Measurements from ENCODE around the gene PSME3IP1.

The PSME3IP1 gene

GRCh38 chr16:57133031-57133430 is 52.8 kb downstream of the PSME3IP1 start:
- no peak for TF ChIP-seq Cebpa-rat (IDR thresholded peaks at IDR 0.05)
- no peaks in the 10 kb centered on the region for H3K9me3 ChIP-seq (replicated peaks in 1 of 11)
- H3K9ac ChIP-seq, result peak overlapping the region; percentile 2 to 74 (median 41); a peak in 13 of 22 replicates

GRCh38 chr16:57132470-57132869 is 53.4 kb downstream of the PSME3IP1 start:
- Histone ChIP-seq H3K27me3 (no peaks in the 10 kb centered on the region), H3K4me3 (peak overlapping the region in 2 of 10 experiments; percentile 35 to 39; a peak in 4 of 20 replicates), H3K4me2 (peak overlapping the region; percentile 64 to 98 (median 87)), H3K36me3 (peaks cover 0 to 10% (median 2%) of the 10 kb centered on the region in 11 experiments; a peak in 6 of 22 replicates), H4K20me1 (peaks cover 0 to 8% (median 0%) of the 10 kb centered on the region in 11 experiments; a peak in 1 of 22 replicates), H3K9me3 (replicated peaks in 1 of 11) (no peaks in the 10 kb centered on the region), H3K4me1 (peaks cover 78 to 100% (median 95%) of the 10 kb centered on the region in 10 experiments), H3K9ac (peak overlapping the region; percentile 2 to 74 (median 41); a peak in 15 of 22 replicates), H3K27ac (peak overlapping the region in 10 of 11 experiments; percentile 12 to 67 (median 56); a peak in 19 of 22 replicates)
- no peak for TF ChIP-seq Cebpa-rat (IDR thresholded peaks at IDR 0.05)

More at GRCh38 chr16:57133031-57133430, 52.8 kb downstream of the PSME3IP1 start:
- peaks cover 84 to 100% (median 95%) of the 10 kb centered on the region in 10 experiments for H3K4me1 ChIP-seq
- peaks cover 0 to 10% (median 0%) of the 10 kb centered on the region in 11 experiments; a peak in 6 of 22 replicates for H3K36me3 ChIP-seq
- H3K4me2 ChIP-seq, result peak overlapping the region; percentile 64 to 98 (median 87)
- H3K27ac ChIP-seq, result peak overlapping the region in 10 of 11 experiments; percentile 12 to 67 (median 56); a peak in 19 of 22 replicates
- H3K4me3 ChIP-seq, result peak overlapping the region in 2 of 10 experiments; percentile 35 to 39; a peak in 4 of 20 replicates
- no peaks in the 10 kb centered on the region for H3K27me3 ChIP-seq
- H4K20me1 ChIP-seq, result peaks cover 0 to 8% (median 0%) of the 10 kb centered on the region in 11 experiments; a peak in 1 of 22 replicates

GRCh38 chr16:57131351-57131970 is 54.4 kb downstream of the PSME3IP1 start:
- Histone ChIP-seq H4K20me1 (peaks cover 0 to 8% (median 0%) of the 10 kb centered on the region in 11 experiments; a peak in 1 of 22 replicates), H3K9ac (peak overlapping the region in 2 of 11 experiments; percentile 4 to 42; a peak in 2 of 22 replicates), H3K27ac (peak overlapping the region in 6 of 11 experiments; percentile 53 to 67 (median 62); a peak in 7 of 22 replicates), H3K9me3 (replicated peaks in 1 of 11) (no peaks in the 10 kb centered on the region), H3K27me3 (no peaks in the 10 kb centered on the region), H3K4me2 (peak overlapping the region; percentile 64 to 98 (median 87); a peak in 18 of 22 replicates), H3K4me1 (peaks cover 68 to 97% (median 90%) of the 10 kb centered on the region in 10 experiments), H3K36me3 (peaks cover 0 to 16% (median 5%) of the 10 kb centered on the region in 11 experiments; a peak in 12 of 22 replicates), H3K4me3 (no peak overlapping the region)
- TF ChIP-seq Cebpa-rat (IDR thresholded peaks at IDR 0.05), result no peak

GRCh38 chr16:57130950-57131321 is 54.9 kb downstream of the PSME3IP1 start:
- Histone ChIP-seq H3K27me3 (no peaks in the 10 kb centered on the region), H3K36me3 (peaks cover 0 to 21% (median 9%) of the 10 kb centered on the region in 11 experiments; a peak in 17 of 22 replicates), H3K4me2 (peak overlapping the region in 7 of 11 experiments; percentile 37 to 98 (median 79); a peak in 7 of 22 replicates), H3K9me3 (replicated peaks in 1 of 11) (peaks cover 0 to under 1% (median 0%) of the 10 kb centered on the region in 11 experiments; a peak in 1 of 22 replicates), H3K27ac (peak overlapping the region in 2 of 11 experiments; percentile 3 to 67; a peak in 2 of 22 replicates), H4K20me1 (peaks cover 0 to 8% (median 0%) of the 10 kb centered on the region in 11 experiments; a peak in 1 of 22 replicates), H3K9ac (no peak overlapping the region), H3K4me3 (no peak overlapping the region), H3K4me1 (peaks cover 63 to 97% (median 87%) of the 10 kb centered on the region in 10 experiments)
- no peak for TF ChIP-seq Cebpa-rat (IDR thresholded peaks at IDR 0.05)

GRCh38 chr16:57128771-57129389 is 57.0 kb downstream of the PSME3IP1 start:
- Histone ChIP-seq H3K27me3 (no peaks in the 10 kb centered on the region), H3K36me3 (peaks cover 0 to 35% (median 20%) of the 10 kb centered on the region in 11 experiments; a peak in 17 of 22 replicates), H3K27ac (peak overlapping the region in 5 of 11 experiments; percentile 2 to 25 (median 6); a peak in 4 of 22 replicates), H3K4me2 (peak overlapping the region; percentile 1 to 96 (median 47); a peak in 19 of 22 replicates), H4K20me1 (peaks cover 0 to 7% (median 0%) of the 10 kb centered on the region in 11 experiments; a peak in 2 of 22 replicates), H3K4me1 (peaks cover 46 to 86% (median 77%) of the 10 kb centered on the region in 10 experiments), H3K4me3 (no peak overlapping the region), H3K9me3 (replicated peaks in 1 of 11) (peaks cover 0 to 4% (median 0%) of the 10 kb centered on the region in 11 experiments; a peak in 1 of 22 replicates), H3K9ac (peak overlapping the region in 3 of 11 experiments; percentile 10 to 24 (median 13); a peak in 3 of 22 replicates)
- no peak for TF ChIP-seq Cebpa-rat (IDR thresholded peaks at IDR 0.05)

GRCh38 chr16:57127836-57128235 is 58.0 kb downstream of the PSME3IP1 start:
- H3K4me2 ChIP-seq, result peak overlapping the region in 4 of 11 experiments; percentile 3 to 36 (median 26); a peak in 7 of 22 replicates
- 0 out of 22 replicates have a peak overlapping the region, but pooled peaks of 1 of the 11 experiments have one; percentile 0 for H3K9ac ChIP-seq
- no peak overlapping the region for H3K4me3 ChIP-seq
- H3K9me3 ChIP-seq (replicated peaks in 1 of 11), result peaks cover 0 to 4% (median 0%) of the 10 kb centered on the region in 11 experiments; a peak in 1 of 22 replicates
- no peak for TF ChIP-seq Cebpa-rat (IDR thresholded peaks at IDR 0.05)
- peaks cover 0 to 14% (median 0%) of the 10 kb centered on the region in 11 experiments; a peak in 2 of 22 replicates for H4K20me1 ChIP-seq
- H3K36me3 ChIP-seq, result peaks cover 0 to 37% (median 22%) of the 10 kb centered on the region in 11 experiments; a peak in 17 of 22 replicates
- H3K27me3 ChIP-seq, result no peaks in the 10 kb centered on the region
- H3K4me1 ChIP-seq, result peaks cover 46 to 86% (median 77%) of the 10 kb centered on the region in 10 experiments
- H3K27ac ChIP-seq, result peak overlapping the region in 2 of 11 experiments; percentile 6 to 44; a peak in 2 of 22 replicates

GRCh38 chr16:57127037-57127763 is 58.6 kb downstream of the PSME3IP1 start:
- Histone ChIP-seq H4K20me1 (peaks cover 0 to 14% (median 0%) of the 10 kb centered on the region in 11 experiments; a peak in 2 of 22 replicates), H3K4me2 (peak overlapping the region in 4 of 11 experiments; percentile 3 to 36 (median 26); a peak in 7 of 22 replicates)
- TF ChIP-seq Cebpa-rat (IDR thresholded peaks at IDR 0.05), result no peak

More at GRCh38 chr16:57127037-57127763, 58.6 kb downstream of the PSME3IP1 start:
- Histone ChIP-seq H3K4me1 (peaks cover 46 to 83% (median 73%) of the 10 kb centered on the region in 10 experiments), H3K9me3 (replicated peaks in 1 of 11) (peaks cover 0 to 4% (median 0%) of the 10 kb centered on the region in 11 experiments; a peak in 1 of 22 replicates), H3K27ac (peak overlapping the region in 2 of 11 experiments; percentile 6 to 44; a peak in 2 of 22 replicates), H3K4me3 (no peak overlapping the region), H3K27me3 (no peaks in the 10 kb centered on the region), H3K36me3 (peaks cover 2 to 44% (median 23%) of the 10 kb centered on the region in 11 experiments; a peak in 21 of 22 replicates), H3K9ac (0 out of 22 replicates have a peak overlapping the region, but pooled peaks of 1 of the 11 experiments have one; percentile 0)
